AG08396 (cell line): ENCODE data around the gene FOXD1.
"Not testable (repeated sequence)": the region's sequence is repeated elsewhere in the genome, so short reads cannot be mapped to it uniquely, and the experiment has no call there.

Experiments used
- DNase-seq: peaks from one replicate; pipeline ENCODE4 v3.0.0; 2012; ENCODE audit warnings: low spot score, mixed read lengths

Gene FOXD1

DNA sequence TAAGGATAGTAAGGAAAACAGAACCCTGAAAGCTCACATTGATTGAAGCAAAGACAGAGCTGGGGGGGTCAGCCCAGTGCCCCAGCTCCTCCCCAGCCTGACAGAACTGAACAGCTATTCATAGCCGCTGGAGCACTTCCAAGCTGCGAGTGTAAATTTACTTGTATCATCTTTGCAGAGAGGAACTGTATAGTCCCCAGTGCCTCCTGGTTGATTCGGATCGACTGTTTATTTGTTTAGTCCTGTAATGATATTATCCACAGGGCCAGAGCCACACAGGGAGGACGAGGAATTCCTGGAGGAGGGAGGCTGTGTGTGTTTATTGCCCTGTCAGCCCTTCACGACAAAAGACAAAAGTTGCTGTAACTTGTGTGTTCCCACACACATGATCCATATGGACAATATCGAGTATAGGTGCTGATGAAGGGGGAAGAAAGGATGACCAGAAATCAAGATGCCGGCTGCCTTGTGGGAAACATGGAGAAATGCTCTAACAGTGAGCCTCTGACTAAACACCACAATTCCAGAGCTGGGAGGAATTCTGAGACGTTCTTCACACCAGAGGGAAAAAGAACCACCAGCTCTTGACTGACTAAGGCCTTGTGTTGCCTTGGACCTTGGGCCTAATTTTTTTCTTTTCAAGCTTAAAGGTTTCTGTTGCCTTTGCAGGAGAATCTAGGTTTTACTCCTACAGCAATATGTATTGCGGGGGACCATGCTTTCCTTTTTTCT lies 31.1 kb downstream of the FOXD1 start:
- peak; percentile 54 for DNase-seq

DNA sequence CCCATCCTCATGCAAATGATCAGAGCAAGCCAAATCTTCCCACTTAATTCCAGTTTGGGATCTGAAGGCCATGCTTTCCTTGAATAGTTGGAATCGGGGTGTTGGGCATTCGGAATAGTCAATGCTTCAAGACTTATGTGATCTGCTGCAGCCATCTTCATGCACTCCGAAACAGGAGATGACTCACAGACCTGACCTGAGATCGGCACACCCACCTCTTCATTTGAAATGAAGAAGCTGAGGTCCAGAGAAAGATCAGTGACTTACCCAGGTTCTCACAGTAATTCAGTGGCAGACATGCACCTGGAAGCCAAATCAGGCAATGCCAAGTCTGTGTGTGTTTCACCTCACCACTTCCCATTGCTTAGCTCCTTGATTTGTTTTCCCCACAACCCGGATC lies 33.0 kb downstream of the FOXD1 start:
- DNase-seq, result no peak

DNA sequence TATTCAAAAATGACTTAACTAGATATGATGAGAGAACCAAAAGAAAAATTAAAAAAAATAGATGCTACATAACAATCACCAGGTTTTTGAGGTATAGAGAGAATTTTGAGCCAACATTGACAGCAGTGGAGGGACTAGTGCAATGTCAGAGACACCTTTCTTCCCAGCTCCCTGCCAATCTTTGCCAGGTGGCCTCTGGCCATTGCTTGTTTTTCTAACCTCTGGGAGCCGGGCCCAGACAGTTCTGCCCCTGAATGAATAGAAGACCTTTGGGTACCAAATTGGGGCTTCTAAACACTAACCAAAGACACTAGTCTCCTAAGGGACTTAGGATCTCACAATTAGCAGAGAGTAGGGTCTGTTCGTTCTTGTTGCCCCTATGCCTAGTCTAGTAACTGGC lies 33.4 kb downstream of the FOXD1 start:
- no peak for DNase-seq

DNA sequence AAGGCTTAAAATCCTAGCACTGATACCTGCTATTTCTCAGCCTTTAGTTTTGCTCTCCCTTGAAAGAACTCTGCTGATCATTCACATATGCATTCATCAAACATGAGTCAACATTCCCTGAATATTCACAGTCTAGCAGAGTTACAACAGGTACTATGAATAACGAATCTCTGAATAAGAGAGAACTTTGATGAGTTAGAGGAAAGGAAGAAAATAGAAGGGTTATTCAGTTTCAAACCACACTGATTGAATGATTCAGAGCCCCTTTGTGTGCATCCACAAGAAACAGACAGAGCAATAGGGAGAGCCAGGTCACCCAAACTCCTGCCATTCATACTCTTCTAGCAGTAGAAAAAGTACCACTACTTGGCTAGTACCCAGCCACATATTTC lies 36.0 kb downstream of the FOXD1 start:
- peak; percentile 70 for DNase-seq

DNA sequence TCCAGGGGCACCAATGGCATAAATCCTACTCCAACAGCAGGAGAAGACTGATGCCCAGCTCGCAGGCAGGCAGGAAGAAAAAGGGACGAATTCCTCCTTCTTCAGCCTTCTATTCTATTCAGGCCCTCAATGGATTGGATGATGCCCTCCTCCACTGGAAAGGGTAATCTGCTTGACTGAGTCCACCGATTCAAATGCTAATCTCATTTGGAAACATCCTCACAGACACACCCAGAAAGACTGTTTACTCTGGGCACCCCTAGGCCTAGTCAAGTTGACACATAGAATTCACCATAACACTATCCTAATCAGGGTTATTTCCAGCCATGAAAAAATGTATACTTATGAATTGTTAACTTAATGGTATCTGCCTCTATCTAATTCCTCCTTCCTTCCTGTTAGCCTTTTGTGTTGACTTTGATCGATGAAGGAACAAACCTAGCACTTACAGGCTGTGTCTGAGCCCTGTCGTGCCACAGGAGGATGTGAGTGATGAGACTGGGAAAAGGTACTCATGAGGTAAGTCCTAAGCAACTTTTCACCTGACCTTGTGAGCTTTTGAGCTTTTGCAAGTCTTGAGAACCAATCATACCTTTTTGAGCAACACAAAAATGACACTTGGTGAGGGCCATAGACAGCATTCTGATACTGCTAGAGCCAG lies 36.5 kb downstream of the FOXD1 start:
- DNase-seq, result no peak

DNA sequence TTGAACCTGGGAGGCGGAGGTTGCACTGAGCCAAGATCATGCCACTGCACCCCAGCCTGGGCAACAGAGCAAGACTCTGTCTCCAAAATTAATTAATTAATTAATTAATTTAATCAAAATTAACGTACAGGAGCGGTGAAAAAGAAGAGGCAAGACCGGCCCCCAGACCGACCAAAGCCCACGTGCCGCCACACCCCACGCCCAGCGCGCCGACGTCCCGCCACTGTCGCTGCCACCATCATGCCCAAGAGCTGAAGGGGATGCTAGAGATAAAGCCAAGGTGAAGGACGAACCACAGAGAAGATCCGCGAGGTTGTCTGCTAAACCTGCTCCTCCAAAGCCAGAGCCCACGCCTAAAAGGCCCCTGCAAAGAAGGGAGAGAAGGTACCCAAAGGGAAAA lies 38.6 kb downstream of the FOXD1 start:
- DNase-seq, result not testable (repeated sequence)

DNA sequence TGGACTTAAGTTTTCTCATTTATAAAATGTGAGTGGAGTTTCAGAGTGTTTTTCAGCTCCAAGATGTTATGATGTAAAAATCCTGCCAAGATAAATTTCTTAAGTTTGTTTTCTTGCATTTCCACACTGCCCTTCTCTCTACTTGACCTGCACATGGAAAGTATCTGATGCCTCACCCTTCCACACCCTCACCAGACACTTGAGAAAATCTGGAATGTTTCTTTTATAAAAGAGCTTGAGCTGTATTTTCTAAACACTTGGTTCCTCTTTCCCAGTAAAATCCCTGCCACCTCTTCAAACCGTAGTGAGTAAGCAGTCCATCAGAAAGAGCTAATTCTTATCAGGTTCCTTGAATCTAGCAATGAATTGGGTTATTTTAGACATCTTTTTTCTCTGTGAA lies 42.9 kb downstream of the FOXD1 start:
- DNase-seq, result no peak

DNA sequence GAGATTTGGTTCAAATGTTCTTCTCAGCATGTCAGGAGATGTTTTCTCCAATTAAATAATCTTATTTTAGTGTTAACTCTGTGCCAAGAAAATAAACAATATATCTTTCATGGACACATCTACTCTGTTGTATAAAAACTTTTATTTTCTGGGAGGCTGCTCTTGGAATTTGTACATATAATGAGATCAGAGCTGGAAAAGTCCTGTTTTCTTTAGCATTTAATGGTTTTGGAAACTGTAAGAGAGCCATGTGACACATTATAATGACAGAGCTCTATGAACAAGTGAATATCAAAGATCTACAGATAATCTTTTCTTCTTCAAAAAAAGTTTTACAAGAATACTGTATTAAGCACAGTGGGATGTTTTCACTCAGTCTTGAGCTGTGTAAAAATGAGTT lies 48.8 kb downstream of the FOXD1 start:
- no peak for DNase-seq
